HCT116 (cell line): ENCODE measurements around the gene GCNT1.

Experiments used
- CBX3 ChIP-seq: IDR thresholded peaks from 2 replicates; pipeline ENCODE4 v1.6.1; 2012; ENCODE audit warnings: low read depth
- CEBPB ChIP-seq: IDR thresholded peaks from 2 replicates; pipeline ENCODE4 v1.6.1; 2012; ENCODE audit warnings: low read depth
- EZH2 ChIP-seq: fragments of 200-600 bp; sonication (generic); IDR thresholded peaks from 2 replicates; pipeline ENCODE4 v1.6.1; 2017; ENCODE audit warnings: antibody characterized with exemption, mixed run types
- POLR2A ChIP-seq: IDR thresholded peaks from 2 replicates; pipeline ENCODE4 v1.7.0; 2011; ENCODE audit warnings: borderline replicate concordance; ENCODE audit not compliant: insufficient read depth, insufficient read length; ENCODE audit errors: extremely low read depth
- POLR2AphosphoS5 ChIP-seq: IDR thresholded peaks from 2 replicates; pipeline ENCODE4 v1.6.1; 2011; ENCODE audit warnings: mild to moderate bottlenecking, low read depth, low read length, moderate library complexity
- RAD21 ChIP-seq: IDR thresholded peaks from 2 replicates; pipeline ENCODE4 v1.6.1; 2012; ENCODE audit warnings: low read depth, mild to moderate bottlenecking
- SRF ChIP-seq: IDR thresholded peaks from 2 replicates; pipeline ENCODE4 v1.6.1; 2012; ENCODE audit warnings: low read depth
- YY1 ChIP-seq: IDR thresholded peaks from 2 replicates; pipeline ENCODE4 v1.6.1; 2011; ENCODE audit warnings: low read length, low read depth, moderate library complexity, mild to moderate bottlenecking; ENCODE audit not compliant: insufficient replicate concordance; ENCODE audit errors: extremely low read depth
- ZNF274 ChIP-seq: fragments of 200-500 bp; sonication (Bioruptor generic); IDR thresholded peaks from 2 replicates; pipeline ENCODE4 v1.6.1; 2014; ENCODE audit warnings: mild to moderate bottlenecking, low read depth, low read length, inconsistent platforms
- TF ChIP-seq, protein P1 (sequence below): IDR thresholded peaks from 2 replicates; pipeline ENCODE4 v1.6.1; 2012
- TF ChIP-seq, protein P2 (sequence below), 3 experiments: fragments of 200-600 bp in 1 of 3; sonication (generic) in 1 of 3; IDR thresholded peaks in 2 of 3; conservative IDR thresholded peaks in 1 of 3; 2 replicates each; pipeline ENCODE4 v1.5.1; 2012 to 2017; ENCODE audit warnings: low read depth in 2 of 3, low read length in 2 of 3, antibody characterized with exemption in 1 of 3, borderline replicate concordance in 1 of 3, control low read depth in 1 of 3, mild to moderate bottlenecking in 1 of 3, mixed read lengths in 1 of 3, mixed run types in 1 of 3, moderate library complexity in 1 of 3; ENCODE audit not compliant: insufficient read depth in 1 of 3
- TF ChIP-seq, protein P3 (sequence below): IDR thresholded peaks from 2 replicates; pipeline ENCODE4 v1.6.1; 2012; ENCODE audit warnings: low read depth

DNA sequence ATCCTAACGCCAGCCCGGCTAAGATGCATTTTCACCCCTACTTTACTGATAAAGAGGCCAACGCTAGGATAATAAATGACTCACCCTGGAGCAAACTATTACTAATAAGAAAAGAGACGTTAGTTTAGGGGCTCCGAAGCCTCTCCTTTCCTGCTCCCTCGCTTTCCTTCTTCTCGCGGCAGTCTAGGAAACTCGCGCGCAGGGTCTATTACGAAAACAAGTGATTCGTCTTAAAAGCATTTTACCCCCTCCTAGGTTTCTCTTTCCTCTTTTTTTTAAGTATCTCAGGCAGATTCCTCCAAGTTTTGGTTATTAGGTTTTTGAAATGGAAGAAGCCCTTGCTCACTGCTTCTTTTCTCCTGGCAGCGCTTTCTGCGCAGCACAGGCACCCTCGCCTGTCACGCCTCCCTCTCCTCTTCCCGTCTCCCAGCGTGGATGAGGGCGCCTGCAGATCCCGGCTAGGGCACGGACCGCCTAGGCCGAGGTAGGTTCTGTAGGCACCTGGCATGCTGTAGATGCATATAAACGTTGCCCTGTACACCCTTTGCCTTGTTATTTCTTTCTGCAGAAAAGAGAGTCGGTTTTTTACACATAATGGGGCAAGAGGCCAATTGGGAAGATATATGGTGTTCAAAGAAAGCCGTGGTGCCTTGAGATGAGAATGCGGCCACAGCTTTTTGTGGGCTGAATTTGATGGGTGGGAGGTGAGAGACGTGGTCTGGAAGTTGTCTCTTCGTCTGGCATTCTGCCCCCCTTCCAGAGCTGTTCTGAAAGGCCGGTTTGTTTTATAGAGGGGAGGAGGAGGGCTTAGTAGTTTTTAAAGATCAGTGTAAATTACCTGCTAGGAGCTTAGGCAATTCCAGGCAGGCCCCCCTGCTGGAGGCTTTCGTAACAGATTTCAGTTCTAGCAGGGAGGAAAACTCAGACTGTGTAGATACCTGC, 983 bp downstream of the GCNT1 start:
- TF ChIP-seq POLR2A = no peak
- no peak for TF ChIP-seq YY1
- TF ChIP-seq, protein P1, sequence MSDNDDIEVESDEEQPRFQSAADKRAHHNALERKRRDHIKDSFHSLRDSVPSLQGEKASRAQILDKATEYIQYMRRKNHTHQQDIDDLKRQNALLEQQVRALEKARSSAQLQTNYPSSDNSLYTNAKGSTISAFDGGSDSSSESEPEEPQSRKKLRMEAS = peak; percentile 43; the same call in 1 of the 2 replicates
- TF ChIP-seq, protein P2, sequence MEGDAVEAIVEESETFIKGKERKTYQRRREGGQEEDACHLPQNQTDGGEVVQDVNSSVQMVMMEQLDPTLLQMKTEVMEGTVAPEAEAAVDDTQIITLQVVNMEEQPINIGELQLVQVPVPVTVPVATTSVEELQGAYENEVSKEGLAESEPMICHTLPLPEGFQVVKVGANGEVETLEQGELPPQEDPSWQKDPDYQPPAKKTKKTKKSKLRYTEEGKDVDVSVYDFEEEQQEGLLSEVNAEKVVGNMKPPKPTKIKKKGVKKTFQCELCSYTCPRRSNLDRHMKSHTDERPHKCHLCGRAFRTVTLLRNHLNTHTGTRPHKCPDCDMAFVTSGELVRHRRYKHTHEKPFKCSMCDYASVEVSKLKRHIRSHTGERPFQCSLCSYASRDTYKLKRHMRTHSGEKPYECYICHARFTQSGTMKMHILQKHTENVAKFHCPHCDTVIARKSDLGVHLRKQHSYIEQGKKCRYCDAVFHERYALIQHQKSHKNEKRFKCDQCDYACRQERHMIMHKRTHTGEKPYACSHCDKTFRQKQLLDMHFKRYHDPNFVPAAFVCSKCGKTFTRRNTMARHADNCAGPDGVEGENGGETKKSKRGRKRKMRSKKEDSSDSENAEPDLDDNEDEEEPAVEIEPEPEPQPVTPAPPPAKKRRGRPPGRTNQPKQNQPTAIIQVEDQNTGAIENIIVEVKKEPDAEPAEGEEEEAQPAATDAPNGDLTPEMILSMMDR (IDR thresholded peaks at IDR 0.05 in 2 of 3, conservative IDR thresholded peaks at IDR 0.05 in 1 of 3; ENCODE audit: borderline replicate concordance in 1 of 3, insufficient read depth in 1 of 3, low read depth in 2 of 3, low read length in 2 of 3) = peak in 2 of 3 experiments; percentile 44 to 56; a peak in 4 of 6 replicates
- TF ChIP-seq POLR2AphosphoS5 = no peak
- TF ChIP-seq ZNF274 = no peak
- no peak for TF ChIP-seq RAD21
- TF ChIP-seq EZH2 = no peak
- TF ChIP-seq CBX3 = no peak
- TF ChIP-seq, protein P3, sequence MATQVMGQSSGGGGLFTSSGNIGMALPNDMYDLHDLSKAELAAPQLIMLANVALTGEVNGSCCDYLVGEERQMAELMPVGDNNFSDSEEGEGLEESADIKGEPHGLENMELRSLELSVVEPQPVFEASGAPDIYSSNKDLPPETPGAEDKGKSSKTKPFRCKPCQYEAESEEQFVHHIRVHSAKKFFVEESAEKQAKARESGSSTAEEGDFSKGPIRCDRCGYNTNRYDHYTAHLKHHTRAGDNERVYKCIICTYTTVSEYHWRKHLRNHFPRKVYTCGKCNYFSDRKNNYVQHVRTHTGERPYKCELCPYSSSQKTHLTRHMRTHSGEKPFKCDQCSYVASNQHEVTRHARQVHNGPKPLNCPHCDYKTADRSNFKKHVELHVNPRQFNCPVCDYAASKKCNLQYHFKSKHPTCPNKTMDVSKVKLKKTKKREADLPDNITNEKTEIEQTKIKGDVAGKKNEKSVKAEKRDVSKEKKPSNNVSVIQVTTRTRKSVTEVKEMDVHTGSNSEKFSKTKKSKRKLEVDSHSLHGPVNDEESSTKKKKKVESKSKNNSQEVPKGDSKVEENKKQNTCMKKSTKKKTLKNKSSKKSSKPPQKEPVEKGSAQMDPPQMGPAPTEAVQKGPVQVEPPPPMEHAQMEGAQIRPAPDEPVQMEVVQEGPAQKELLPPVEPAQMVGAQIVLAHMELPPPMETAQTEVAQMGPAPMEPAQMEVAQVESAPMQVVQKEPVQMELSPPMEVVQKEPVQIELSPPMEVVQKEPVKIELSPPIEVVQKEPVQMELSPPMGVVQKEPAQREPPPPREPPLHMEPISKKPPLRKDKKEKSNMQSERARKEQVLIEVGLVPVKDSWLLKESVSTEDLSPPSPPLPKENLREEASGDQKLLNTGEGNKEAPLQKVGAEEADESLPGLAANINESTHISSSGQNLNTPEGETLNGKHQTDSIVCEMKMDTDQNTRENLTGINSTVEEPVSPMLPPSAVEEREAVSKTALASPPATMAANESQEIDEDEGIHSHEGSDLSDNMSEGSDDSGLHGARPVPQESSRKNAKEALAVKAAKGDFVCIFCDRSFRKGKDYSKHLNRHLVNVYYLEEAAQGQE = no peak
- TF ChIP-seq SRF = no peak
- peak; percentile 69 for TF ChIP-seq CEBPB
